Middle frontal gyrus (tissue), 1 donor: Measurements from ENCODE around the gene ROBO1.
"Not testable (repeated sequence)": the region's sequence is repeated elsewhere in the genome, so short reads cannot be mapped to it uniquely, and the experiment has no call there.

Experiments
- DNase-seq: peaks from one replicate; pipeline ENCODE4 v3.0.0-alpha.2; 2015; ENCODE audit warnings: low spot score; ENCODE audit errors: extremely low spot score

Gene ROBO1

DNA sequence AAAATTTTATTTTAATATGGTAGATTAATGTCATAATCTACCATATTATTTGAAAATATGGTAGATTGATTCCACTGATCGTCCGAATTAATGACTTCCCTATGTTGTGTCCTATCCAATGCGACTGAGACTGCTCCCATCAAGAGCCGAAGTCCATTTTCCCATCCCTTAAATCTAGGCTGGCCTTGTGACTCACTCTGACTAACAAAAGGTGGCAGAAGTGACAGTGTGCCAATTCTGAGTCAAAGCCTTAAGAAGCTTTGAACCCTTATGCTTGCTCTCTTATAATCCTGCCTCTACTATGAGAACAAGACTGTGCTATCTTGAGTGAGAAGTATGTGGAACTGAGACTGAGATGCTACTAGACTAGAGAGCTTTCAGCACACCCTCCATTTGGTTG is 387.2 kb downstream of the ROBO1 start:
- no peak for DNase-seq

DNA sequence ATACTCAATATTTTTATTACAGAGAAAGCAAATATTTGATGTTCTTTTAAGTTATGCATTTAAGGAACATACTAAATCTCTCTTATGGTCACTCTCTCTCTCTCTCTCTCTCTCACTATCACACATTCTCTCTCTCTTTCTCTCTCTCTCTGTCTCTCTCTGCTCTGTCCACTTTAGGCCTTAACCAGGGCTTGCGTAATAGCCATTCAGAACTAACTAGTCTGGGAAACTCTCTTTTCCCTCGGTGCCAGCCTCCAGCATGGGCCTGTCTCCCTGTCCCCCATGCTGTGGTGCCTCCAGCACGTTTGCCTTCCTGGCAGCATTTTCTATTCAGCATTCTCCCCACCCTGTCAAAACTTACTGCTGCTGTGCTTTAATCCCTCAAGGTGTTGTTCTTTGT is 389.7 kb downstream of the ROBO1 start:
- DNase-seq: no peak

DNA sequence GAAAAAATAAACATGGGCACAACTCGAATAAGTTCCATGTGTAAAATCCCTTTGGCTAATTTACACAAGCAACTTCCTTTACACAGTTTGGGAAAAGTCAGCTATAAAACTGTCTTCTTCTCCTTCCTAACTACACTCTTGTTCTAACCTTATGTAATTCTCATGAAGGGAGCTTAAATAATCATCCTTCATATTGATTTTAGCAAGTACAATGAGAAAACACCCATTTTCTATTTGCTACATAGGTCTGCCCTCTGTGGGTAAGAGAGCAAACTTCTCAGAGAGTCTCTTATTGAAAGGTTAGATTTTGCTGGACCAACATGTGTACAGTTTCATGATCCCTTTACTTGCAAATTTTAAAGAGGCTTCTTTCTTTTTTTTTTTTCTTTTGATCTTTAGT is 398.5 kb downstream of the ROBO1 start:
- no peak for DNase-seq

DNA sequence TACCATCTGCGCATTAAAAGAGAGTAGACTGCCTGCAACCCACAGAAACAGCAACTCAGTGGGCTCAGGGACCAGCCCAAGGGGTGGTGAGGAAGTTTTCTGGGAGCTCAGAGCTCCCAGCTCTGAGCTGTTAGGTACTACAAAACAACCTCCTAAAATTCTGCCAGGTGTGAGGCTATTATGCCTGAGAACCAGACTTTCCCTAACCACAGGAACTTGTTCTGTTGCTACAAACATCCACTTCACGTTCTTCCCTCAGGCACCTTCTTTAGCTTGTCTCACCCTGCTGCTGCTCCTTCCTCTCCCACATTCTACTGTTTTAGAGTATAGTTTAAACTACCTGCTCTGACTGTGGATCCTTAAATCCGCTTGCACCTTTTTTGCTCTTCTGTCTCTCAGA is 399.4 kb downstream of the ROBO1 start:
- no peak for DNase-seq

DNA sequence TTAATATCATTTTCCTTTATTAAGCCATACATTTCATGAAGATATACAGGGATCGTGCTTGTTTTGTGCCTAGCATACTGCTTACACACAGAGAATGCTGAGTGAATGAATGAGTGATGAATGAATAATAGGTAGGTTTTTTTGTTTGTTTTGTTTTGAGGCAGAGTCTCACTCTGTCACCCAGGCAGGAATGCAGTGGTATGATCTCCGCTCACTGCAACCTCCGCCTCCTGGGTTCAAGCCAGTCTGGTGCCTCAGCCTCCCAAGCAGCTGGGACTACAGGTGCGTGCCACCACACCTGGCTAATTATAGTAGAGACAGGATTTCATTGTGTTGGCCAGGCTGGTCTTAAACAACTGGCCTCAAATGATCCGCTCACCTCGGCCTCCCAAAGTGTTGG is 400.0 kb downstream of the ROBO1 start:
- no peak for DNase-seq

DNA sequence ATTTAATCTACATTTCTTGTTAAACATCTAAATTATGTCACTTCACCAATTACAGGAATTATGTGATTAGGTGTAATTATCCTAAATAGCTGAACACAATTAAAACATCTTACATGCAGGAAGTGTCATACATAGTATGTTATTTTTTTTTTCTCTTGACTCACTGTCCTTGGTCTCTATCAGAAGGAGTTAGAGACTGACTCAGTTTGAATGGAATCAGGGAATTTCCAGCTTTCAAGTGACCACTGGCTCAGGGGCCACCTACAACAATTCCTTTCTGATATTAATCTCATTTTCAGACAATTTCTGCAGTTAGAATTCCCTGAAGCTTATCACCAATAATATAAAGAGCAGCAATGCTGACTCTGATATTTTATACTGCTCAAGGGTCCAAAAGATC is 400.7 kb downstream of the ROBO1 start:
- DNase-seq: no peak

DNA sequence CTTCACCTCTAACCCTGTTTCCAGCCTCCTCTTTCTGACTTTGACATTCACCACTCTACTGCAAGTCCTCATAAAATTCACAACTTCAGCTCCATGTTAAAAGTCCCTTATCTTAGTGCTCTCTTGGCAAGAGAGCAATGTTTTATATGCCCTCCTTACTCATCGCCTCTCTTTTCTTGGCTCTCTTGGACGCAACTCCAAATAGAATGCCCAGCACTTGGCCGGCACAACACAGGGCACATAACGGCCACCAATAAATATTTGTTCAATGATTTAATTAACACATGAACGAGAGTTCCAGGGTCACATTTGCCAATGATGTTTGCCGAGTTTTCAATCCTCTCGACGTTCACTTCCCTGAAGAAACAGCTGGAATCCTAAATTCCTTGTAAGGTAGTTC is 401.4 kb downstream of the ROBO1 start:
- DNase-seq: no peak

DNA sequence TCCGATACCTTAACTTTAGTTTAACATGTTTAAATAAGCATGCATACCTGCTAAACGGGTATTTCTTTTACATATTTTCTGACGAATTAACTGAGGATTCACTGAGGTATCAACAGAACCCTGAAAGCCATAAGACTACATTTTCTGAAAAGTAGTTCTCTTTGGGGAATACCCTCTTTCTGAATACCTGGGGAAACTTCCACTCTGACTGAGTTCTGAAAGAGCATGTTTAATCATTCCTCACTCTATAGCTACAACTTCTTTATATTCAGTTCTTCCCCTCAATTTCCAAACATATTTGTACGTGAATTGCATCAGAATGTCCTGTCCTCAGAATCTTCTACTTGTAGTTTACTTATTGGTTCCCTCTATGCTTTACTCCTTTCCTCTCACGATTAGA is 403.0 kb downstream of the ROBO1 start:
- DNase-seq: no peak

DNA sequence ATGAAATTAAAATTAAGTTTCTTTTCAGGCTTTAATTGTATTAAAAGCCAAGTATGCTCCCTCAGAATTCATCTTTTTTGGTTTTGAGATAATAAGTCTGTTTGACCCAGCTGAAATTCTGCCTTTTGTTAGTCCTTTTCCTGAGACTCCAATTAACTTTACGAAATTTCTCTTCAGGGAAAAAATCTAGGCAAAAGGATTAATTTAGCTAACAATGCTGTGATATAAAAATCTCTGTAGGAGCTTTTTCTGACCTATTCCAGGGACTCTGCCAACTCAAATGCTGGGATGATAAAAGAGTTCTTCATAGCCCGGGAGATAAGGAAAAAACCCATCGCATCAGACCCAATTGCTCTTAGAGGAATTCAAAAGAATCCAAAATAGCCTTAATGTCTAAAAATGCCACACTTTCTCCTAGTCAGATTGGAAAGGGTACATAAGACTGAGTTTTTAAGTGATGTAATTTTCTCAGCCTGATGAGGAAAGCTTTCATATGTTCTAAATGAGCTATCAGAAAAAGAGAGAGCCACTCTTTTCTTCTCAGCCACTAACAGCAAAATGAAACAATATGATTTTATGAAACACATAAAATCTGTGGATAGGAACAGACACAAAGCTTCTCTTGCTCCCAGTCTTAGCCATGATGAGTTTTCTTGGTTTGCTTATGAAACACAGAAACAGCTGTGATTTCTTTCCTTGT is 405.1 kb downstream of the ROBO1 start:
- DNase-seq: no peak

DNA sequence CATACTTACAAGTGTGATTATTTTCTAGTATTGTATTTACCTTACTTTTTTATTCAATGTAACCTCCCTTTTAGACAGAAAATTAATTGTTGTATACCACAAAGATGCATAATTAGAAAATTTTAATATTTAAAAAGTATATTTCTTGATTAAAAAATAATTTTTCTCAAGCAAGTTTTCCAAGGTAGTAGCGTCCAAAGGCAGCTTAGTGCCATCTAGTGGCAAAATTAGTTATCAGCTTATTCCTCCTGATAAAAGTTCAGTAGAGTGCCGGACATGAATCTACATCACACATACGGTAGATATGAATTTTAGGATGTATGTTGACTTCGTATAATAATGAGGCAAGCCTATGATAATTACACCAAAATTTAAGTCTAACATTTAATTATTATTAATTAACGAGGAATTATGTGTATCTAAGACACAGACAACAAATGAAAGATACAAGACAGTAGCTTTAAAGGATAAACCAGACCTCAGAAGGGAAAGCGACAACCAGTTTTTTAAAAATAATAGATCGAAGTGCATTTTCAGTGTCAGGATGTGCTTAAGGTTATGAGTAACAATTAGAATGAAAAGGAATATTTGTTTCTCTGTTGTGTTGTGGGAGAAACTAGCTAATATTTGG is 405.9 kb downstream of the ROBO1 start:
- DNase-seq: no peak

DNA sequence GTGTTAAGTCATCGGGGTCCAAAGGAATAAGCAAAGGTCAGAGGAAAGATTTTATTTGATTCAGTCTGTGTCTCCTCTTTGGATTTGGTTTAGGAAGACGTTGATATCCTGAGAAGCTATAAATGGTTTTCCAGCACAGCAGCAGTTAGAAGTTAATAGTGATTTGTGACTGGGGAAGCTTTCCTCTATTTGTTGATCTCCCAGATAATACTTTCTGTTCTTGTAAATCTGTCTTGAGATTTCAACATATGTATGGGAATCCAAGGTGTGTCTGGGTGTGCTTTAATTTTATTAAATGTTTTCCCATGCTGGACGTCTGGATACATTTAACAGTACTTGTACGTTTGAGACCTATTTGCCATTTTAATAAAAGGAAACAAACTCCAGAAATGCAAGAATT is 409.5 kb downstream of the ROBO1 start:
- no peak for DNase-seq

DNA sequence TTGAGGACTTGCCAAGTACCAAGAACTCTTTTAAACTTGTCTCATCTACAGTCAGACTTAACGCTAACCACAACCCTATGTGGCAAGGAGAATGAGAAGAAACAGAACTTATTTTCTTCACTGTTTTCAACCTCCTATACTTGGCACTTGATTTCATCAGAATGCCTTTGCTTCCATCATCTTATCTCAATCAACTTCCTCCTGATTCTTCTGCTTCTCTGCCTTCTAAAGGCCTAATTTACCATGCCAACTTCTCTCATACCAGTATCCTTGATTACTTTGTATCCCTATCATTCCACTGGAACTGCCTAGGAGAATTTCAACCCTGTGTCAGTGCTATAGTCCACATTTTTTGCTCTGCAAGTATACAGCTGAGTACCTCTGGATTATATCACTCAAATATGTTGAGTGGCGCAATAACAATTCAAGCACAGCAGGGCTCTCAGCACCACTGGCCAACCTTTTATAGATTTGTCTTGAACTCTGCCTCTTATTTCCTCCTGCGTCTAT is 413.6 kb downstream of the ROBO1 start:
- no peak for DNase-seq

DNA sequence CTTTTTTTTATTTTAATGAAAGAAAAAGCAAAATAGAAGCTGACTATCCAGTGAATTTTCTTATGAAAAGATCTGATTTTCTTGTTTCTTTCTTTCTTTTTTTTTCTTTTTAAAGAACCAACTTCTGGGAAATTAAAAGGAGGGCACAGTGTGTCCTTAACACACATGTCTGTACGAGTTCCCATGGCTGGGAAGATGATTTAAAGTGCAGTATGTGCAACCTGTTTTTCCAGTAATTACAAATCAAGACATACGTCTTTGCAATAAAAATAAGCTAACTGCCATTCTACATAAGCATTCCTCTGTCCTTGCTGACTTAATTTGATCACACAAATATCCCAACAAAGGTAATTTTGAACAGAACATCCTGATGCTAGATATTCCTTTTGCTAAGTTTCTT is 416.1 kb downstream of the ROBO1 start:
- DNase-seq: no peak

DNA sequence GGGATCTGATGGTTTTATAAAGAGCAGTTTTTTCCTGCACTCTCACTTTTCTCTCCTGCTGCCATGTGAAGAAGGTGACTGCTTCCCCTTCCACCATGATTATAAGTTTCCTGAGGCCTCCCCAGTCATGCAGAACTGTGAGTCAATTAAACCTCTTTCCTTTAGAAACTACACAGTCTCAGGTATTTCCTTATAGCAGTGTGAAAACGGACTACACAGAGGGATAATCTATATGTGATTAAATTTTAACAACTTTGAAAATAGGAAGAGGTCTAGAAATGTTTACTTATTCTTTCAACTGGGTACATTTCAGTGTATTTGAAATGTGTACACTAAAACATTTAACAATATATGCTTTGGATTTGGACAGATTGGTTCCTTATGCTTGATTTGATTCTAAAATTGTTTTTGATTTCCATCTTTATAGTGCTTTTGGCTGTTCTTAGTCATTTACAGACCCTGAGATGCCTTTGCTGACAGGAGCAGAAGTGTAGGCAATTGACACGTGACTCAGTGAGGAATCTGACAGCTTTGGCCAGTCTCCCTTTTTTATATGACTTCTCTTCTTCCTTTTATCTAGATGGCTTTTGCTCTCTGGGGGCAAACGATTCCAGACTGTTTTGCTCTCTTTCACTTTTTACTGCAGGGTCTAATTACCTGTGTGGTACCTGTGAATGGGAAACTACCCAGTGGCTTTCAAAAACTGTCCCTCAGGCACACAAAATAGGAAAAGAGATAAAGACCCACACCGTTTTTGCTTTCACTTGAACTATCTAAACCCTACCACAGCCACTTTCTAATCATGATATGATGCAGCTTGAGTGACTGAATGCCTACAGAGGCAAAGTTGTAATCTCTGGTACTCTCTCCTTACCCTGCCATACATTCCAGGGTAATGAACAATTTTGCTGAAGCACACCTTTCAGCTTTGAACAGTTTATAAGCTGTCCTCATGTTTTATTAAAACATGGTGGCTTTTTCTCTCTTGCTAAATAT is 422.6 kb downstream of the ROBO1 start:
- no peak for DNase-seq

DNA sequence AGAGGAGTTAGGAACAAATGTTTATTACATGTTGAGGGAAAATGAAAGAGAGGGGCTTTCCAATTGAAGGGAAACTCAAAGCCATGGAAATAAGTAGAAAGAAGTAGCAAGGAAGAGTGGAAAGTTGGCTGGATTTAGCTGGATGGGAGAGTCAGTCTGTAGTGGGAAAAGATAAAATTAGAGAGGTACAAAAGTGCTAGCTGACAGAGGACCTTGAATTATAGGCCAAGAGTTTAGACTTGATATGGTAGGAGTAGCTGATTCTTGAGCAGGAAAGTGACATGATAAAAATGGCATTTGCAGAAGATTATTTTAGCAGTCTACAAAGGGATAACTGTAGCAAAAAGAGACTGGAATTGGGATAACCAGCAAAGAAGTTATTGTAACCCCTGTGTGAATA is 425.8 kb downstream of the ROBO1 start:
- no peak for DNase-seq

DNA sequence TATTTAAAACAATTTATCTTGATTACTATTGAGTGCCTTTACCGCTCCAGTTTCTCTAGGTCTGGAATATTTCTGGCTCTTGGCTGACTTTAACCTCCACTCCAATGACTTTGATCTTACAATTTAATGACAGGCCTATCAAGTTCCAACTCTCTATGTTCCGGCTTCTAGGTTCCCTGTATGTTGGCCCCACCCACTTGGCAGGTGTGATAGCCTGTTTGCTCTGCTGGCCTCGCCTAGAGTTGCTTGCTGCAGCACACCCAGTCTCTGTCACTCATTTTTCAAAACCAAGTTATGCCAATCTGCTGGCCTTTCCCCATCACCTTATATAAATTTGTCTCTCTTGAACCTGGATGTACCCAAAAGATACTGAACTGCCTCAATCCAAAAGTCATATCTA is 428.0 kb downstream of the ROBO1 start:
- DNase-seq: no peak

DNA sequence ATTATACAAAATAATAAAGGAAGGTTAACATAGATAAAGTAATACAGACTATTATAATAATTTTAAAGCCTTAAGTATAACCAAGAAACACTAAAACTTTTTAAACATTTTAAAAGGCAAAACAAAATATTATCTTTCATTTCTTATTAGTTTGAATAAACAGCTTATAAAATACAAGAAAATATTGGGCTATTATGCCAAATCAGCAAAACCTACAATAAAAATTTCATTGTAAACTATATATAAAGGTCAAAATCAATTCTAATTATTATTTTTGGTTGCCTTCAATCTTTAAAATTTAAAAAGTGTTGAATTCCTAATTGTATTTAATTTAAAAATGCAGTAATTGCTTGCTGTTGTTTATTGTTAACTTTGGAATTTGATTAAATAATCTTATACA is 430.0 kb downstream of the ROBO1 start:
- DNase-seq: no peak

DNA sequence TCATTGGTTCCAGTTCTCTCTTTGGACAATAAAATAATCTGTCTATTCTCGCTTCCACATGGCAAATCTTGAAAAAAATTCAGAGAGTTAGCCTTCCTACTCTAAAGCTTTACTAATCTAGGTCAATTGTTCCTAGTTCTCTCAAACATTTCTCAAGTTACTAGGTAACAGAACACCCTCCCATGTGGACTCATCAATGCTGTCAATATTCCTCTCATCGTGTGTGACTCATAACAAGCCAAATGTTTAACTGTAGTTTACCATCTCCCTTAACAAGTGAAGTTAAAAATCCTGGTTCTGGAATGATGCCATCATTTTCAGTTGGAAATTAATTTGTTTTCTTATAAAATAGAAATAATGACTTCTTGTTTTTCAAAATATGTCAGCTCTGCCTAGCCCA is 438.6 kb downstream of the ROBO1 start:
- DNase-seq: no peak

DNA sequence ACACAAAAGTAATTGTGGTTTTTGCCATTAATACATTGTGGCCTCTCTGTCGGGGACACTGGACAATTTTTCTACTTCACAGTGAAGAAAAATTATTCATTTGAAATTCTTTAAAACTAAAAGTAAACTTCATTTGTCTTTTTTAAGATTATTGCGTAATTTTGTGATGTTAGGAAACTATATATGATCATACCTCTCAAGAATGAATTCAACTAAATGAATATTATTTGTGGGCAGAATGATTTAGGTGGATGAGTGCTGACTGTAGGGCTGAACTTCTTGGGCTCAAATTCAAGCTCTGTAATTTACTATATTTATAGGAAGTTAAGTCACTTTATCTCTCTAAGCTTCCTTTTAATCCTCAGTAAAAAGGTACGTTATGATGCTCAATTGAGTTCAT is 441.2 kb downstream of the ROBO1 start:
- no peak for DNase-seq

DNA sequence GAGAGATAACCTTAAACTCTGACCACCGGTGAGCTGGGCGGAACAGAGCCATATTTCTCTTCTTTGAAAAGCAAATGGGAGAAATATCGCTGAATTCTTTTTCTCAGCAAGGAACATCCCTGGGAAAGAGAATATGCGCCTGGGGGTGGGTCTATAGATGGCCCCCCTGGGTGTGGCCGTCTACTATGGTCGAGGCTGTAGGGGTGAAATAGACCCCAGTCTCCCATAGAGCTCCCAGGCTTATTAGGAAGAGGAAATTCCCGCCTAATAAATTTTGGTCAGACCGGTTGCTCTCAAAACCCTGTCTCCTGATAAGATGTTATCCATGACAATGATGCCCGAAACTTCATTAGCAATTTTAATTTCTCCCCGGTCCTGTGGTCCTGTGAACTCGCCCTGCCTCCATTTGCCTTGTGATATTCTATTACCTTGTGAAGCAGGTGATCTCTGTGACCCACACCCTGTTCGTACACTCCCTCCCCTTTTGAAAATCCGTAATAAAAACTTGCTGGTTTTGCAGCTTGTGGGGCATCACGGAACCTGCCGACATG is 441.9 kb downstream of the ROBO1 start:
- not testable (repeated sequence) for DNase-seq
